ENCODE data around the gene RTCB. TPM values are rescaled to one million over a fixed set of nuclear protein-coding genes. Genes with fewer than 3 reads are reported as not detected.

The RTCB gene
- total RNA-seq, 2 experiments from 2014 or later = 97.4 to 99.0 TPM

- ChIA-PET POLR2A (no interaction called here), CTCF (no interaction called here)
Observed at GRCh38 chr22:32343941-32344340, 68.1 kb downstream of the RTCB start.

- ChIA-PET POLR2A (no interaction called here), CTCF (no interaction called here)
Observed at GRCh38 chr22:32342977-32343376, 69.1 kb downstream of the RTCB start.

GRCh38 chr22:32341122-32341740, 70.8 kb downstream of the RTCB start:
- POLR2A ChIA-PET = no interaction called here
- CTCF ChIA-PET = no interaction called here

- POLR2A ChIA-PET = no interaction called here
Observed at GRCh38 chr22:32340411-32340810, 71.6 kb downstream of the RTCB start.

GRCh38 chr22:32339190-32340012, 72.6 kb downstream of the RTCB start:
- POLR2A ChIA-PET = no interaction called here
- CTCF ChIA-PET = no interaction called here

More at GRCh38 chr22:32340411-32340810, 71.6 kb downstream of the RTCB start:
- CTCF ChIA-PET = no interaction called here

GRCh38 chr22:32338757-32339156, 73.3 kb downstream of the RTCB start:
- ChIA-PET CTCF (no interaction called here), POLR2A (no interaction called here)

Other genes starting within 250 kb of the RTCB start
- under 1 TPM in 1 of 2 experiments, not detected in 1; 0.10 TPM for gene RFPL2, start 207.2 kb downstream of the RTCB start, total RNA-seq
- gene SLC5A4, start 156.9 kb downstream of the RTCB start, total RNA-seq = not detected
- gene RFPL3, start 54.4 kb downstream of the RTCB start, total RNA-seq = not detected
- gene BPIFC, start 52.2 kb upstream of the RTCB start, total RNA-seq = not detected
- gene FBXO7, start 62.6 kb upstream of the RTCB start, total RNA-seq = 10 to 100 TPM; 80.1 to 83.1 TPM

Data from activated CD8-positive, alpha-beta memory T cell treated with anti-CD3 and anti-CD28 coated beads for 36 hours (primary cell).